GM12878 (cell line): ENCODE measurements around the gene ZNF532. TPM values are rescaled to one million over a fixed set of nuclear protein-coding genes. Genes with fewer than 3 reads are reported as not detected.

Experiments
- ATAC-seq: fragments of 200-7000 bp; cut with Tn5 transposase; 3 replicates; pipeline ENCODE4 v1.9.1; 2020; ENCODE audit warnings: mild to moderate bottlenecking, moderate library complexity
- BruUV-seq: library from RNA; stranded (reverse); fragments of 400-500 nt; replicated peaks from 2 replicates; lab custom pipeline; 2021; lab: Mats Ljungman, UMichigan
- CTCF ChIA-PET: fragments of 300-600 bp; sonication (Branson Sonifier 250); formaldehyde crosslinking; extraction: SDS; loops from one replicate; lab custom pipeline; 2021; ENCODE audit warnings: inconsistent platforms; lab: Yijun Ruan, JAX
- POLR2A ChIA-PET: fragments of 350-600 bp; formaldehyde crosslinking; extraction: SDS; loops from one replicate; lab custom pipeline; 2021; ENCODE audit warnings: inconsistent platforms; lab: Charles Lee
- RAD21 ChIA-PET: fragments of 300-600 bp; sonication (Branson Sonifier 250); formaldehyde crosslinking; loops from one replicate; lab custom pipeline; 2023; ENCODE audit warnings: antibody characterized with exemption; ENCODE audit not compliant: unreplicated experiment; lab: Charles Lee
- SMC1A ChIA-PET: fragments of 300-600 bp; sonication (Branson Sonifier 250); formaldehyde crosslinking; loops from one replicate; lab custom pipeline; 2023; ENCODE audit not compliant: unreplicated experiment, uncharacterized antibody; lab: Charles Lee
- DNase-seq: peaks from one replicate; pipeline ENCODE4 v3.0.0-alpha.2; 2011; ENCODE audit warnings: low read depth, low spot score
- FAIRE-seq: peaks from 3 replicates; lab custom pipeline; 2011; peaks lifted over from hg19 to GRCh38; lab: Jason Lieb, UNC
- H2AFZ ChIP-seq: 2 replicates; pipeline ENCODE4 v1.6.0; 2011; ENCODE audit warnings: low read depth, low read length, control low read depth; ENCODE audit not compliant: control insufficient read depth
- H3K27ac ChIP-seq: 2 replicates; pipeline ENCODE4 v1.5.1; 2011; ENCODE audit warnings: control low read depth; ENCODE audit not compliant: control insufficient read depth, insufficient read depth
- H3K27me3 ChIP-seq, 2 experiments: replicated peaks in 1 of 2; 2 replicates each; pipeline versions ENCODE4 v1.6.0 to v1.6.1; 2011; ENCODE audit warnings: low read length in 1 of 2; ENCODE audit not compliant: control insufficient read depth in 2 of 2, insufficient read depth in 2 of 2
- H3K36me3 ChIP-seq, 2 experiments: 2 replicates each; pipeline ENCODE4 v1.5.1; 2011; ENCODE audit warnings: low read length in 1 of 2; ENCODE audit not compliant: control insufficient read depth in 2 of 2, insufficient read depth in 2 of 2
- H3K4me1 ChIP-seq: 2 replicates; pipeline ENCODE4 v1.6.1; 2011; ENCODE audit warnings: mild to moderate bottlenecking, low read length, moderate library complexity, mixed read lengths; ENCODE audit not compliant: control insufficient read depth, insufficient read depth
- H3K4me2 ChIP-seq: 2 replicates; pipeline ENCODE4 v1.6.0; 2011; ENCODE audit warnings: control low read depth; ENCODE audit not compliant: control insufficient read depth, insufficient read depth
- H3K4me3 ChIP-seq: fragments of 200-600 bp; sonication (generic); 2 replicates; pipeline ENCODE4 v1.5.1; 2016
- H3K79me2 ChIP-seq: 2 replicates; pipeline ENCODE4 v1.6.0; 2011; ENCODE audit warnings: low read length; ENCODE audit not compliant: control insufficient read depth, insufficient read depth
- H3K9ac ChIP-seq: 2 replicates; pipeline ENCODE4 v1.8.0; 2011; ENCODE audit warnings: low read length, control low read depth, mixed read lengths; ENCODE audit not compliant: control insufficient read depth, insufficient read depth
- H3K9me3 ChIP-seq: replicated peaks from 3 replicates; pipeline ENCODE4 v1.5.1; 2011; ENCODE audit warnings: mild to moderate bottlenecking, low read length; ENCODE audit not compliant: control insufficient read depth, insufficient read depth
- H4K20me1 ChIP-seq: 2 replicates; pipeline ENCODE4 v1.6.0; 2011; ENCODE audit not compliant: control insufficient read depth, insufficient read depth
- BACH1 ChIP-seq: fragments of 450-650 bp; IDR thresholded peaks from 2 replicates; pipeline ENCODE4 v1.6.1; 2017; ENCODE audit warnings: mild to moderate bottlenecking, borderline replicate concordance
- BCL11A ChIP-seq: IDR thresholded peaks from 2 replicates; pipeline ENCODE4 v1.6.1; 2011; ENCODE audit warnings: low read depth, low read length
- CEBPZ ChIP-seq: fragments of 150-350 bp; IDR thresholded peaks from 2 replicates; pipeline ENCODE4 v1.6.1; 2016; ENCODE audit warnings: low read depth, low read length
- EP300 ChIP-seq, 2 experiments: fragments of 150-350 bp in 1 of 2; IDR thresholded peaks; 2 replicates each; pipeline ENCODE4 v1.6.1; 2011 to 2012; ENCODE audit warnings: low read depth in 2 of 2, low read length in 2 of 2, borderline replicate concordance in 1 of 2, improper control_type of control experiment in 1 of 2, inconsistent platforms in 1 of 2; ENCODE audit not compliant: control insufficient read depth in 1 of 2
- FOXK2 ChIP-seq: fragments of 450-650 bp; IDR thresholded peaks from 2 replicates; pipeline ENCODE4 v1.6.1; 2017; ENCODE audit warnings: mild to moderate bottlenecking, moderate library complexity
- HDAC6 ChIP-seq: fragments of 200-600 bp; sonication (generic); IDR thresholded peaks from one replicate; pipeline ENCODE4 v1.8.0; 2017; ENCODE audit warnings: antibody characterized with exemption; ENCODE audit not compliant: unreplicated experiment
- IRF3 ChIP-seq: fragments of 450-650 bp; IDR thresholded peaks from 2 replicates; pipeline ENCODE4 v1.6.1; 2014; ENCODE audit warnings: mild to moderate bottlenecking
- IRF4 ChIP-seq: IDR thresholded peaks from 2 replicates; pipeline ENCODE4 v1.6.1; 2011; ENCODE audit warnings: low read depth, low read length
- LARP7 ChIP-seq: fragments of 450-650 bp; IDR thresholded peaks from 2 replicates; pipeline ENCODE4 v1.6.1; 2017; ENCODE audit warnings: mild to moderate bottlenecking
- MYB ChIP-seq: fragments of 150-350 bp; IDR thresholded peaks from 2 replicates; pipeline ENCODE4 v1.6.1; 2014; ENCODE audit warnings: mild to moderate bottlenecking, low read depth, low read length, borderline replicate concordance
- RFX5 ChIP-seq: IDR thresholded peaks from 2 replicates; pipeline ENCODE4 v1.6.1; 2011; ENCODE audit warnings: low read depth, low read length, improper control_type of control experiment
- SRF ChIP-seq, 2 experiments: IDR thresholded peaks; 2 replicates each; pipeline ENCODE4 v1.6.1; 2011; ENCODE audit warnings: low read depth in 2 of 2, low read length in 2 of 2, mild to moderate bottlenecking in 1 of 2, moderate library complexity in 1 of 2
- TAF1 ChIP-seq: IDR thresholded peaks from 2 replicates; pipeline ENCODE4 v1.6.1; 2011; ENCODE audit warnings: mild to moderate bottlenecking, low read depth, low read length, borderline replicate concordance
- WGBS: methylation state at CpG from one replicate; pipeline ENCODE4 v1.1.6; 2016; ENCODE audit warnings: low lambda C conversion rate; ENCODE audit not compliant: insufficient replicate concordance, insufficient coverage; ENCODE audit errors: missing lambda C conversion rate; 5-methylcytosine and 5-hydroxymethylcytosine counted together
- in situ Hi-C: fragments of 300-500 bp; cut with MboI; formaldehyde crosslinking; loops from 9 replicates; pipeline ENCODE4 v1.14.3; 2018; ENCODE audit warnings: mixed read lengths
- intact Hi-C: fragments of 100-400 bp; cut with micrococcal nuclease; formaldehyde crosslinking; loops from one replicate; pipeline ENCODE4 v1.14.2; 2022; ENCODE audit not compliant: unreplicated experiment
- polyA plus RNA-seq, 11 experiments: library from polyadenylated mRNA; depleted of rRNA in 4 of 11; unstranded in 6 of 11; stranded (reverse) in 5 of 11; fragments of >200 nt; fragmentation: Nextera tagmentation in 4 of 11; fragmentation: Illumina TruSeq in 1 of 11; extraction: Ambion mirVana in 4 of 11; extraction: Trizol in 1 of 11; gene quantifications; 1 replicate in 1 of 11; 2 replicates in 10 of 11; pipeline versions ENCODE4 v1.2.1 to v1.2.3, GENCODE V29; 2011 to 2016; ENCODE audit warnings: inconsistent platforms in 2 of 11, missing spikeins in 2 of 11, low read depth in 1 of 11
- total RNA-seq, 4 experiments: library from RNA; depleted of rRNA in 3 of 4; stranded (reverse); fragments of >200 nt in 3 of 4; fragmentation: Illumina TruSeq in 1 of 4; extraction: Trizol in 1 of 4; gene quantifications; 2 replicates each; pipeline versions ENCODE4 v1.2.1 to v1.2.3, GENCODE V29; 2013 to 2021
- TF ChIP-seq, protein P1 (sequence below): fragments of 450-650 bp; IDR thresholded peaks from 2 replicates; pipeline ENCODE4 v1.6.1; 2016; ENCODE audit warnings: mild to moderate bottlenecking, moderate library complexity, borderline replicate concordance

The ZNF532 gene
- total and polyA plus RNA-seq, 10 of the 15 experiments (the other 5 are each of a cell fraction or from before 2014, with no cell fraction given) = 0.44 to 3.4 (median 1.4) TPM

DNA sequence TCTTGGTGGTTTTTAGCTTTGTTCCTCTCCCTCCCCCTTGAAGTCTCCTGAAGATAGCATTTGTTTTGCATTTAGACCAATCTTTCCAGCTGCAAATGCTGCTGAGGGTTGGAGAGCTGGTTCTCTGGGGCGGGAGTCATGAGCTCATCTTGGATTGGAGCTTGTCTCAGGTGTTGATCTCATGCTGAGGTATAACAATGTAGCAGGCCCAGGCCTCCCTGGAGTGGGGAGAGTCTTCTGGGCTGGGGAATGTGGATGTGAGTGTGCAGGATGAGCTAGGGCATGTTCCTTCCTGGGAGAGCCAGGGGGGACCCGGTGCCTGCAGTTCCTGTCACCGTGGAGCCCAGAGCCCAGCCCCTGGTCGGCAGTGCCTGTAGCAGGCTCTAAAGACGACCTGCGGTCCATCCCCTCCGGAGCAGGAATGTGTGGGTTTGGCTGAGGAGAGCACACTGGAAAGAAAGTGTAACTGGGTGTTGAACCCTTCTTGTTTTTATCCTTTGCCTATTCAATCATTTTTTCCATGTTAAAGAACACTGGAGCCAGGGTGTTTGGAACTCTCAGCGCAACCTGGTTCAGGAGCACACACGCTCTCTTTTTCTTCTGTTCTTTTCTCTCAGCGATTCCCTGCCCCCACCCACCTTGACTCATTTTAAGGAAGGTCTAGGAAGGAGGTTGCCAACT lies 2.7 kb downstream of the ZNF532 start:
- in situ Hi-C loops (no loop called here), intact Hi-C loops (no loop called here)
- ChIA-PET SMC1A (interaction anchor here (0.9 to 1.2 kb wide), 3 partner anchors 13 to 56 kb away, joined by 3 to 5 read pairs (median 3); no protein-coding TSS in a partner anchor), POLR2A (no interaction called here), CTCF (interaction anchor here (0.9 kb wide), 1 partner anchor 13 kb away, joined by 3 read pairs; no protein-coding TSS in a partner anchor), RAD21 (no interaction called here)
- Histone ChIP-seq H3K27me3 (peaks cover 0 to 2% of the 10 kb centered on the region in 2 experiments; a peak in 3 of 4 replicates), H3K4me3 (no peak overlapping the region), H3K9me3 (peaks cover 2% of the 10 kb centered on the region; the same call in 1 of the 3 replicates), H3K27ac (no peak overlapping the region), H3K9ac (no peak overlapping the region), H3K4me1 (no peaks in the 10 kb centered on the region), H2AFZ (no peak overlapping the region), H3K36me3 (no peaks in the 10 kb centered on the region), H3K4me2 (no peak overlapping the region), H3K79me2 (no peaks in the 10 kb centered on the region), H4K20me1 (no peaks in the 10 kb centered on the region)
- WGBS = 66% methylated on average over 10 of the region's 10 CpGs
- BruUV-seq = no TSS peak
- DNase-seq (no peak), FAIRE-seq (no peak), ATAC-seq (no peak)
- TF ChIP-seq MYB = no peak
- TF ChIP-seq IRF4 = no peak
- no peak for TF ChIP-seq HDAC6
- TF ChIP-seq EP300 (IDR thresholded peaks at IDR 0.05; ENCODE audit: borderline replicate concordance in 1 of 2, control insufficient read depth in 1 of 2, low read depth in 2 of 2, low read length in 2 of 2) = no peak
- no peak for TF ChIP-seq FOXK2
- TF ChIP-seq SRF (IDR thresholded peaks at IDR 0.05; ENCODE audit: low read depth in 2 of 2, low read length in 2 of 2) = no peak
- TF ChIP-seq TAF1 = no peak
- no peak for TF ChIP-seq LARP7
- no peak for TF ChIP-seq IRF3
- TF ChIP-seq, protein P1, sequence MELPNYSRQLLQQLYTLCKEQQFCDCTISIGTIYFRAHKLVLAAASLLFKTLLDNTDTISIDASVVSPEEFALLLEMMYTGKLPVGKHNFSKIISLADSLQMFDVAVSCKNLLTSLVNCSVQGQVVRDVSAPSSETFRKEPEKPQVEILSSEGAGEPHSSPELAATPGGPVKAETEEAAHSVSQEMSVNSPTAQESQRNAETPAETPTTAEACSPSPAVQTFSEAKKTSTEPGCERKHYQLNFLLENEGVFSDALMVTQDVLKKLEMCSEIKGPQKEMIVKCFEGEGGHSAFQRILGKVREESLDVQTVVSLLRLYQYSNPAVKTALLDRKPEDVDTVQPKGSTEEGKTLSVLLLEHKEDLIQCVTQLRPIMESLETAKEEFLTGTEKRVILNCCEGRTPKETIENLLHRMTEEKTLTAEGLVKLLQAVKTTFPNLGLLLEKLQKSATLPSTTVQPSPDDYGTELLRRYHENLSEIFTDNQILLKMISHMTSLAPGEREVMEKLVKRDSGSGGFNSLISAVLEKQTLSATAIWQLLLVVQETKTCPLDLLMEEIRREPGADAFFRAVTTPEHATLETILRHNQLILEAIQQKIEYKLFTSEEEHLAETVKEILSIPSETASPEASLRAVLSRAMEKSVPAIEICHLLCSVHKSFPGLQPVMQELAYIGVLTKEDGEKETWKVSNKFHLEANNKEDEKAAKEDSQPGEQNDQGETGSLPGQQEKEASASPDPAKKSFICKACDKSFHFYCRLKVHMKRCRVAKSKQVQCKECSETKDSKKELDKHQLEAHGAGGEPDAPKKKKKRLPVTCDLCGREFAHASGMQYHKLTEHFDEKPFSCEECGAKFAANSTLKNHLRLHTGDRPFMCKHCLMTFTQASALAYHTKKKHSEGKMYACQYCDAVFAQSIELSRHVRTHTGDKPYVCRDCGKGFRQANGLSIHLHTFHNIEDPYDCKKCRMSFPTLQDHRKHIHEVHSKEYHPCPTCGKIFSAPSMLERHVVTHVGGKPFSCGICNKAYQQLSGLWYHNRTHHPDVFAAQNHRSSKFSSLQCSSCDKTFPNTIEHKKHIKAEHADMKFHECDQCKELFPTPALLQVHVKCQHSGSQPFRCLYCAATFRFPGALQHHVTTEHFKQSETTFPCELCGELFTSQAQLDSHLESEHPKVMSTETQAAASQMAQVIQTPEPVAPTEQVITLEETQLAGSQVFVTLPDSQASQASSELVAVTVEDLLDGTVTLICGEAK = no peak
- no peak for TF ChIP-seq BCL11A
- TF ChIP-seq BACH1 = no peak
- no peak for TF ChIP-seq CEBPZ
- no peak for TF ChIP-seq RFX5
